Stimulated activated effector memory CD8-positive, alpha-beta T cell treated with anti-CD3 and anti-CD28 coated beads, Interleukin-12 subunit alpha, Interleukin-12 subunit beta, amount 100 ng/mL, for 72 hours (primary cell): ENCODE measurements around the gene DENND10.

ENCODE experiments used
- ATAC-seq: fragments of 150-1000 bp; cut with Tn5 transposase; 2 replicates; pipeline ENCODE4 v1.10.0; 2021
- DNase-seq, 2 donors: peaks; one replicate each; pipeline ENCODE4 v3.0.0; 2021 to 2022; ENCODE audit warnings: low spot score in 2 of 2
- H3K27ac Mint-ChIP-seq: one replicate; pipeline ENCODE4 v1.8.0; 2022; ENCODE audit warnings: mild to moderate bottlenecking, mixed read lengths
- H3K36me3 Mint-ChIP-seq: one replicate; pipeline ENCODE4 v1.8.0; 2022; ENCODE audit warnings: mild to moderate bottlenecking, mixed read lengths
- H3K4me1 Mint-ChIP-seq: one replicate; pipeline ENCODE4 v1.8.0; 2022; ENCODE audit warnings: mixed read lengths
- H3K4me3 Mint-ChIP-seq: one replicate; pipeline ENCODE4 v1.8.0; 2022; ENCODE audit warnings: mild to moderate bottlenecking, mixed read lengths
- H3K9me3 Mint-ChIP-seq: one replicate; pipeline ENCODE4 v1.8.0; 2022; ENCODE audit warnings: mixed read lengths

The DENND10 gene

GRCh38 chr10:119112056-119112455 is 8.1 kb downstream of the DENND10 start:
- ATAC-seq, result no peak

DNA sequence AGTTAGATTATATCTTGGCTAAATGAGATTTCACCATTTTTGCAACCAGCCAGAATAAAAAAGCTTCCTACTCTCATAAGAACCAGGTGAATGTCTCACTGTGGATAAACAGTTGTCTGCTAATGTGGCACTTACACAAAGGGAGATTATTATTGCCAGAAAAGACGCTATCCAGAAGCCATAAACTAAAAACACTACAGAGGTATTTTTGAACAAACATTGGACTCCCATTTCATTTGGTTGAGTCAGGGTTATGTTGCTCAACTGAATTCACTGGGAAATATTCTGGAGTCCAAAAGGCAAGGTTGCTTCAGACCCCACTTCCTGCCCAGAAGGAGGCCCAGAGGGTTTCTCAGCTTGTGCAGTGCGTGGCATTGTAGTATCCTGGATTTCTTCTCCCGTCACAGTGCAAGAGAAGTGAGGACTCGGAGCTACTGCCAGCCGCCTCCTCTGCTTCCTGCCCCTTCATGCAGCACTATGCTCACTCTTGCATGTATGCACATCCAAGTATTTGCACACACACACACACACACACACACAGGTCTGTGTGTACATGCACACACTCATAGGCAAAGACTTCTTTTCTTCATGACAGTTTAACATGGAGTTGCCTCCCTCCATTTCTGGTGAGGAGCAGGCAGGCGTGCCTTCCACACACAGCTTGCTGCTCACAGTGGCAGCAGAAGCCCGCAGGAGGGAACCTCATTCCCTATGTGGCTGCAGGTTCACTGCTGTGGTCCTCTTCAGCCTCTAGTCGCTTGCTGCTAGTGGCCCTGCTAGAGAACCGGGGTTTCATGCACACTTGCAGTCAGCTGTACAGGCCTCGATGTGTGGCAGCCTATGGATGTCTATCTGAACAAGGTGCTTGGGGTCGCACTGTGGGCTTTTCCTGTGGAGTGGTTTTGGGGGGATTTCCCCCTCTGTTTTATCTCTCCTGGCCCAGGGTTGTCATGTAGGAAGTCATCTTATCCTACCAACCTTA is 10.1 kb downstream of the DENND10 start:
- Mint-ChIP-seq H3K27ac (peak overlapping the region; percentile 48), H3K4me3 (no peak overlapping the region), H3K36me3 (peaks cover 100% of the 10 kb centered on the region), H3K4me1 (peaks cover 7% of the 10 kb centered on the region), H3K9me3 (no peaks in the 10 kb centered on the region)
- no peak for ATAC-seq
- DNase-seq, result no peak

More at GRCh38 chr10:119112056-119112455, 8.1 kb downstream of the DENND10 start:
- Mint-ChIP-seq H3K27ac (no peak overlapping the region), H3K9me3 (no peaks in the 10 kb centered on the region), H3K4me1 (peaks cover 7% of the 10 kb centered on the region), H3K36me3 (peaks cover 100% of the 10 kb centered on the region), H3K4me3 (no peak overlapping the region)
- no peak for DNase-seq

GRCh38 chr10:119115926-119116325 is 12.0 kb downstream of the DENND10 start:
- no peak overlapping the region for H3K27ac Mint-ChIP-seq
- no peak overlapping the region for H3K4me3 Mint-ChIP-seq
- peaks cover 7% of the 10 kb centered on the region for H3K4me1 Mint-ChIP-seq
- ATAC-seq, result no peak
- peaks cover 100% of the 10 kb centered on the region for H3K36me3 Mint-ChIP-seq
- DNase-seq, result no peak
- no peaks in the 10 kb centered on the region for H3K9me3 Mint-ChIP-seq

GRCh38 chr10:119116326-119116951 is 12.5 kb downstream of the DENND10 start:
- H3K4me1 Mint-ChIP-seq, result peaks cover 7% of the 10 kb centered on the region
- H3K36me3 Mint-ChIP-seq, result peaks cover 100% of the 10 kb centered on the region
- no peak overlapping the region for H3K4me3 Mint-ChIP-seq
- H3K27ac Mint-ChIP-seq, result no peak overlapping the region
- DNase-seq, result no peak
- ATAC-seq, result no peak
- H3K9me3 Mint-ChIP-seq, result no peaks in the 10 kb centered on the region

- H3K36me3 Mint-ChIP-seq, result peaks cover 100% of the 10 kb centered on the region
- no peaks in the 10 kb centered on the region for H3K9me3 Mint-ChIP-seq
- H3K27ac Mint-ChIP-seq, result no peak overlapping the region
- DNase-seq (no peak), ATAC-seq (no peak)
- peaks cover 7% of the 10 kb centered on the region for H3K4me1 Mint-ChIP-seq
- H3K4me3 Mint-ChIP-seq, result no peak overlapping the region
Observed at GRCh38 chr10:119118231-119118630, 14.3 kb downstream of the DENND10 start.

- Mint-ChIP-seq H3K4me1 (peaks cover under 1% of the 10 kb centered on the region), H3K36me3 (peaks cover 100% of the 10 kb centered on the region), H3K4me3 (peak overlapping the region; percentile 15), H3K27ac (no peak overlapping the region), H3K9me3 (no peaks in the 10 kb centered on the region)
- DNase-seq (no peak), ATAC-seq (no peak)
Observed at GRCh38 chr10:119119400-119119799, 15.5 kb downstream of the DENND10 start.

DNA sequence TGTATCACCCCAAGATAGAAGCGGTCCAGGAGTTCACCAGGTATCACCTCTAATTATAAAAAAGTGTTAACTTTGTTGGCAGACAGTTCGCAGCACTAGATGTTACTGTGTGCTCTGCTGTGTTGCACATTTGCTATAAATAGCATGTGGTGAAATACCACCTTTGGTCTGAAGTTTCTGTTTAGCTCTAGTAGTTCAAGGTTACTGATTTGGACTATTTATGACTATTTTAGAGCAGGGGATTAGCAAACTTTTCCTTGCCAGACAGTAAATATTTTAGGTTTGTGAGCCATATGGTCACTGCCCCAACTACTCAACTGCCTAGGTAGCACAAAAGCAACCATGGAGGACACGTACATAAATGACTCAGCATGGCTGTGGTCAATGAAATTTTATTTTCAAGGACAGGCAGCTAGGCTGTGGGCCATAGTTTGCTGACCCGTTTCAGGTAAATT is 16.5 kb downstream of the DENND10 start:
- peak overlapping the region; percentile 15 for H3K4me3 Mint-ChIP-seq
- ATAC-seq, result peak; percentile 96
- no peaks in the 10 kb centered on the region for H3K4me1 Mint-ChIP-seq
- no peaks in the 10 kb centered on the region for H3K9me3 Mint-ChIP-seq
- DNase-seq, result no peak
- peak overlapping the region; percentile 69 for H3K27ac Mint-ChIP-seq
- peaks cover 100% of the 10 kb centered on the region for H3K36me3 Mint-ChIP-seq

GRCh38 chr10:119120875-119121274 is 17.0 kb downstream of the DENND10 start:
- H3K9me3 Mint-ChIP-seq, result no peaks in the 10 kb centered on the region
- peaks cover 100% of the 10 kb centered on the region for H3K36me3 Mint-ChIP-seq
- no peaks in the 10 kb centered on the region for H3K4me1 Mint-ChIP-seq
- H3K27ac Mint-ChIP-seq, result peak overlapping the region; percentile 69
- ATAC-seq (no peak), DNase-seq (no peak)
- H3K4me3 Mint-ChIP-seq, result no peak overlapping the region

- Mint-ChIP-seq H3K36me3 (peaks cover 95% of the 10 kb centered on the region), H3K27ac (peak overlapping the region; percentile 6), H3K4me3 (no peak overlapping the region), H3K4me1 (peaks cover 19% of the 10 kb centered on the region), H3K9me3 (no peaks in the 10 kb centered on the region)
- DNase-seq (no peak), ATAC-seq (no peak)
Observed at GRCh38 chr10:119125942-119126341, 22.0 kb downstream of the DENND10 start.

- H3K4me1 Mint-ChIP-seq, result peaks cover 51% of the 10 kb centered on the region
Observed at GRCh38 chr10:119129721-119130120, 25.8 kb downstream of the DENND10 start.

DNA sequence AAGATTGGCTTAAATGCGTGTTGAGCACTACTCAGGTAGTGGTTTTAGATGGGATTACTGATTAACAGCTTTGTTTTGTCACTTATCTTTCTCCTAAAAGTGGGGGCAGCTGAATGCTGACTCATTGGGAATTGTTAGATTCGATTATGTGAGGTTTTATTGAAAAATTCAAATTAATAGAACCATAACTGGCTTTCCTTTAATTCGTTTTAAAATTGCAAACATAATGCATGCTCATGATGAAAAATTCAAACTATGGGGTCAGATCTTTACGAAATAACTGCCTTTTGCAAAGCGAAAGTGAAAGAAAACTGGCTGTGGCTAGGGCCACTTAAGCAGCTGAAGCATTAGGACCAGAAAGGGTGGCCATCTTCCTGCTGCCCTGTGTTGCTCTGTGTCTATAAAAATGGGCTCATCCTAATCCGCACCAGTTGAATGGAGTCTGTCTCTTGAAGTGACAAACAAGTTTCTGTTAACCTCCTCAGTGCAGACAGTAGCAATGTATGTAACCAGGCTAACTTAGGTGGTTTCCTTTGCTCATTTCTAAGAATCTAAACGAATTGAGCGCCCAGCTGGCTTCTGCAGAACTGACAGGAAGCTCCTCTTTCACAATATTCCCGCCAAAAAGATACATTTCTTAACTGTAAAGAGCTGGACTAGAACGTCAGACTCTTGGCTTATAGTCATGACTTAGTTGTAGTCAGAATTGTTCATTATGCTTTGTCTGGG is 27.8 kb downstream of the DENND10 start:
- H3K36me3 Mint-ChIP-seq, result peaks cover 88% of the 10 kb centered on the region
- H3K27ac Mint-ChIP-seq, result peak overlapping the region; percentile 93
- no peaks in the 10 kb centered on the region for H3K9me3 Mint-ChIP-seq
- peaks cover 60% of the 10 kb centered on the region for H3K4me1 Mint-ChIP-seq
- peak overlapping the region; percentile 66 for H3K4me3 Mint-ChIP-seq
- peak; percentile 19 to 69 for DNase-seq
- peak; percentile 87 for ATAC-seq

More at GRCh38 chr10:119129721-119130120, 25.8 kb downstream of the DENND10 start:
- Mint-ChIP-seq H3K27ac (peak overlapping the region; percentile 93), H3K9me3 (no peaks in the 10 kb centered on the region), H3K4me3 (no peak overlapping the region), H3K36me3 (peaks cover 91% of the 10 kb centered on the region)
- DNase-seq (no peak), ATAC-seq (no peak)

DNA sequence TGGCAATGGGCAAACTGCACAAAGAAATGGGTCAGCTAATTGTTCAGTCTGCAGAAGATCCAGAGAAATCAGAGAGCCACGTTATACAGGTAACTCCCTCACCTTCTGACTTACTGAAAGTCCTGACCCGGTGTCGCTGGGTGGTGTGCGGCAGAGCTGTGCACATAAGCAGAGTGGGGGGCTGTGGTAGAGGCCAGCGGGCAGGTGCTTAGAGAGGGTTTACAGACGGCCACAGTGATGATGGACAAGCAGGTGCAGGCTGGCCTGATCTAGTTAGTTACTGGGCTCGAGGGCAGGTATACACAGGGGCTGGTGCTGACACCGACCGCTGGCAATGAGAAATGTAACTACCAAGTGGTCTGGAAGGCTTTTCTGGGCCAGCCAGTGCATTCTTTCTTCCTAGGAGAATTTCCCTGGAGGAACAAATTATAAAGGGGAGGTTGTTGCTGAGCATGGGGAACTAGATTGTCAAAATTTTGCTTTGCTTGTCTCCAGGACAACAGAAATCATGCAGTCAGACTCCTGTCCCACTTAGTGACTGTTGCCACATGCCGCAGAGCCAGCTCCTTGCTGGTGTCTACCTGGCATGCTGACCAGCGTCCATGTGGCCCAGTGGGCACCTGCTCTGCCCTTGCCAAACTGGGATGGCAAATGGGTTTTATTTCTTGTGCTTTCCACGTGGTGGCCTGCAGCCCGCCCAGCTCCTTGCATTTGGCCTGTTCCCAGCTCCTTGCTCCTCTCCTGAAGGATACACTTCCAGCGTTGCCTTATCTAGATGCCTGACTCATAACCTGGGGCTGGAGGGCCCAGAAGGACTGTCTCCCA is 28.8 kb downstream of the DENND10 start:
- ATAC-seq, result no peak
- Mint-ChIP-seq H3K27ac (peak overlapping the region; percentile 93), H3K4me1 (peaks cover 60% of the 10 kb centered on the region), H3K4me3 (peak overlapping the region; percentile 66), H3K36me3 (peaks cover 89% of the 10 kb centered on the region), H3K9me3 (no peaks in the 10 kb centered on the region)
- no peak for DNase-seq

- no peaks in the 10 kb centered on the region for H3K9me3 Mint-ChIP-seq
- peak in 1 of 2 donors; percentile 63 for DNase-seq
- peak overlapping the region; percentile 66 for H3K4me3 Mint-ChIP-seq
- H3K4me1 Mint-ChIP-seq, result peaks cover 66% of the 10 kb centered on the region
- ATAC-seq, result peak; percentile 65
- H3K27ac Mint-ChIP-seq, result peak overlapping the region; percentile 93
- H3K36me3 Mint-ChIP-seq, result peaks cover 89% of the 10 kb centered on the region
Observed at GRCh38 chr10:119133949-119134348, 30.0 kb downstream of the DENND10 start.

GRCh38 chr10:119135513-119135881 is 31.6 kb downstream of the DENND10 start:
- peak overlapping the region; percentile 72 for H3K27ac Mint-ChIP-seq
- DNase-seq (no peak), ATAC-seq (no peak)
- H3K4me1 Mint-ChIP-seq, result peaks cover 61% of the 10 kb centered on the region
- H3K9me3 Mint-ChIP-seq, result no peaks in the 10 kb centered on the region
- peak overlapping the region; percentile 13 for H3K4me3 Mint-ChIP-seq
- peaks cover 81% of the 10 kb centered on the region for H3K36me3 Mint-ChIP-seq
